HepG2 (cell line): Measurements from ENCODE around the gene DCTN4. TPM values are rescaled to one million over a fixed set of nuclear protein-coding genes. Genes with fewer than 3 reads are reported as not detected.

Source experiments
- ATF7-NPFF ChIP-seq: sonication (generic); formaldehyde crosslinking; IDR thresholded peaks from 2 replicates; pipeline ENCODE4 v1.8.1; 2023; ENCODE audit warnings: mild to moderate bottlenecking, low read depth, missing genetic modification reagents, moderate library complexity
- CENPX ChIP-seq: sonication (generic); formaldehyde crosslinking; IDR thresholded peaks from 2 replicates; pipeline ENCODE4 v1.9.0; 2021; ENCODE audit warnings: mild to moderate bottlenecking, missing genetic modification reagents, moderate library complexity
- ELF3 ChIP-seq: IDR thresholded peaks from 2 replicates; pipeline ENCODE4 v1.6.1; 2016; ENCODE audit warnings: missing genetic modification reagents, missing compliant biosample characterization
- HOXA7 ChIP-seq: sonication (generic); formaldehyde crosslinking; IDR thresholded peaks from 2 replicates; pipeline ENCODE4 v1.8.1; 2022; ENCODE audit warnings: mild to moderate bottlenecking, missing genetic modification reagents, moderate library complexity
- KAT8 ChIP-seq: IDR thresholded peaks from 2 replicates; pipeline ENCODE4 v1.6.1; 2016; ENCODE audit warnings: missing genetic modification reagents, missing compliant biosample characterization
- KLF12 ChIP-seq: sonication (generic); formaldehyde crosslinking; IDR thresholded peaks from 2 replicates; pipeline ENCODE4 v1.4.0; 2020; ENCODE audit warnings: missing genetic modification reagents, borderline replicate concordance
- SNAI1 ChIP-seq: sonication (generic); formaldehyde crosslinking; IDR thresholded peaks from 2 replicates; pipeline ENCODE4 v1.5.0; 2020; ENCODE audit warnings: mild to moderate bottlenecking, missing genetic modification reagents, borderline replicate concordance
- ZMYM3 ChIP-seq: sonication (generic); formaldehyde crosslinking; IDR thresholded peaks from 2 replicates; pipeline ENCODE4 v1.5.1; 2020; ENCODE audit warnings: mild to moderate bottlenecking, missing genetic modification reagents
- ZNF605 ChIP-seq: sonication (generic); formaldehyde crosslinking; IDR thresholded peaks from 2 replicates; pipeline ENCODE4 v1.8.0; 2022; ENCODE audit warnings: mild to moderate bottlenecking, missing genetic modification reagents
- ZNF709 ChIP-seq: sonication (generic); formaldehyde crosslinking; IDR thresholded peaks from 2 replicates; pipeline ENCODE4 v1.5.0; 2020; ENCODE audit warnings: mild to moderate bottlenecking, missing genetic modification reagents
- ZNF841 ChIP-seq: sonication (generic); formaldehyde crosslinking; IDR thresholded peaks from 2 replicates; pipeline ENCODE4 v1.8.1; 2023; ENCODE audit warnings: missing genetic modification reagents, borderline replicate concordance
- polyA plus RNA-seq, 8 experiments: library from polyadenylated mRNA; depleted of rRNA in 3 of 8; stranded (reverse) in 7 of 8; unstranded in 1 of 8; fragments of >200 nt; fragmentation: Illumina TruSeq in 4 of 8; extraction: Trizol in 4 of 8; gene quantifications; 2 replicates each; pipeline versions ENCODE4 v1.2.1 to v1.2.3, GENCODE V29; 2011 to 2016; ENCODE audit warnings: low read depth in 4 of 8, missing spikeins in 1 of 8, mixed read lengths in 1 of 8; ENCODE audit not compliant: insufficient read depth in 1 of 8
- total RNA-seq, 5 experiments: library from RNA; depleted of rRNA; stranded (reverse); fragments of >200 nt; fragmentation: Illumina TruSeq; extraction: Trizol; gene quantifications; 2 replicates each; pipeline ENCODE4 v1.2.3, GENCODE V29; 2016; ENCODE audit warnings: low read depth in 1 of 5
- TF ChIP-seq, protein P1 (sequence below): sonication (generic); formaldehyde crosslinking; IDR thresholded peaks from 2 replicates; pipeline ENCODE4 v1.9.0; 2022; ENCODE audit warnings: missing genetic modification reagents, mild to moderate bottlenecking, borderline replicate concordance
- TF ChIP-seq, protein P2 (sequence below): sonication (generic); formaldehyde crosslinking; IDR thresholded peaks from 2 replicates; pipeline ENCODE4 v1.5.0; 2020; ENCODE audit warnings: mild to moderate bottlenecking, missing genetic modification reagents, borderline replicate concordance
- TF ChIP-seq, protein P3 (sequence below): fragments of 450-650 bp; IDR thresholded peaks from 2 replicates; pipeline ENCODE4 v1.6.1; 2016
- TF ChIP-seq, protein P4 (sequence below): IDR thresholded peaks from 2 replicates; pipeline ENCODE4 v1.6.1; 2016; ENCODE audit warnings: missing biosample characterization, missing genetic modification reagents, low read depth

DCTN4 gene
- total and polyA plus RNA-seq, 2 of the 13 experiments (the other 11 are each of a cell fraction or from before 2014, with no cell fraction given) = 24.1 to 26.9 TPM

DNA sequence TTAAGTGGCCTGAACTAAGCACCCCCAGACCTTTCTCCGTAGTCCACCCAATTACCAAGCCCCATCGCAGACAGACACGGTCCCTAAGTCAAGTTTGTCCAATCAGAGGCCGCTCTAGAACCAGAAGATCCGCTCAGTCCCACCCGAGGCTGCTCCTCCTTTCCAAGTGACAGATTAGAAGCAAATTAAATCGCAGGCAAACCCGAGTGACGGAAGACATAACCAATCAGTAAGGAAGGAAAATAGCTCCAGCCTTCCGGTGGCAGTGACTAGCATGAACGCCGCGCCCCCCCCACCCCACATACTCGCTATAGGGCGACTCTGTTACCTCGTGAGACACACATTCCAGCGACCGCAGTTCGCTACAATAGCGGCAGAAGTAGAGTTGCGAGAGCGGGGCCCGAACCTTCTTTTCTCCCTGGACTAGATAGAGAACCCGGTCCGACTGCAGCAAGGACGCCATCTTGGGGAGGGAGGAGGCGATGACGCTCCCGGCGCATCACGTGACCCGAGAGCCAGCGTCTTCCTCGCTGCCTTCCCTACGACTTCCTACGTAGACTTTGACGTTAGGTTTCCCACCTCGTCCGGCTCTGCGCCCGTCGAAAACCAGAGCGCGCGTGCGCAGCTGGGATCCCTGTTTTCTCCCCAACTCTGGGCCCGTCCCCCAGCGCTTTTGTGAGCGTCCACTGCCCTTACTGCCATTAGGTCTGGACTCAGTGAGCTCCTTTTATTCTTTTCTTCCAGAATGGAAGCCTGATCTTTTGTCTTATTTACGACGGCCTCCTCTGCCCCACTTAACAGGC, at the start of gene DCTN4 (continued):
- TF ChIP-seq HOXA7 (CRISPR knock-in tag) (no peak), ZNF709 (CRISPR knock-in tag) (peak; percentile 76), CENPX (CRISPR knock-in tag) (no peak), SNAI1 (CRISPR knock-in tag) (0 out of 2 replicates have a peak, but pooled peaks have one; percentile 15), KAT8 (CRISPR knock-in tag) (peak; percentile 84), ZMYM3 (CRISPR knock-in tag) (no peak), KLF12 (CRISPR knock-in tag) (no peak), ATF7-NPFF (CRISPR knock-in tag) (0 out of 2 replicates have a peak, but pooled peaks have one; percentile 40), ZNF605 (CRISPR knock-in tag) (0 out of 2 replicates have a peak, but pooled peaks have one; percentile 43), ELF3 (CRISPR knock-in tag) (peak; percentile 25; the same call in 1 of the 2 replicates), ZNF841 (CRISPR knock-in tag) (no peak)
- TF ChIP-seq, protein P1, sequence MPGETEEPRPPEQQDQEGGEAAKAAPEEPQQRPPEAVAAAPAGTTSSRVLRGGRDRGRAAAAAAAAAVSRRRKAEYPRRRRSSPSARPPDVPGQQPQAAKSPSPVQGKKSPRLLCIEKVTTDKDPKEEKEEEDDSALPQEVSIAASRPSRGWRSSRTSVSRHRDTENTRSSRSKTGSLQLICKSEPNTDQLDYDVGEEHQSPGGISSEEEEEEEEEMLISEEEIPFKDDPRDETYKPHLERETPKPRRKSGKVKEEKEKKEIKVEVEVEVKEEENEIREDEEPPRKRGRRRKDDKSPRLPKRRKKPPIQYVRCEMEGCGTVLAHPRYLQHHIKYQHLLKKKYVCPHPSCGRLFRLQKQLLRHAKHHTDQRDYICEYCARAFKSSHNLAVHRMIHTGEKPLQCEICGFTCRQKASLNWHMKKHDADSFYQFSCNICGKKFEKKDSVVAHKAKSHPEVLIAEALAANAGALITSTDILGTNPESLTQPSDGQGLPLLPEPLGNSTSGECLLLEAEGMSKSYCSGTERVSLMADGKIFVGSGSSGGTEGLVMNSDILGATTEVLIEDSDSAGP (CRISPR knock-in tag) = peak; percentile 52; the same call in 1 of the 2 replicates
- TF ChIP-seq, protein P2, sequence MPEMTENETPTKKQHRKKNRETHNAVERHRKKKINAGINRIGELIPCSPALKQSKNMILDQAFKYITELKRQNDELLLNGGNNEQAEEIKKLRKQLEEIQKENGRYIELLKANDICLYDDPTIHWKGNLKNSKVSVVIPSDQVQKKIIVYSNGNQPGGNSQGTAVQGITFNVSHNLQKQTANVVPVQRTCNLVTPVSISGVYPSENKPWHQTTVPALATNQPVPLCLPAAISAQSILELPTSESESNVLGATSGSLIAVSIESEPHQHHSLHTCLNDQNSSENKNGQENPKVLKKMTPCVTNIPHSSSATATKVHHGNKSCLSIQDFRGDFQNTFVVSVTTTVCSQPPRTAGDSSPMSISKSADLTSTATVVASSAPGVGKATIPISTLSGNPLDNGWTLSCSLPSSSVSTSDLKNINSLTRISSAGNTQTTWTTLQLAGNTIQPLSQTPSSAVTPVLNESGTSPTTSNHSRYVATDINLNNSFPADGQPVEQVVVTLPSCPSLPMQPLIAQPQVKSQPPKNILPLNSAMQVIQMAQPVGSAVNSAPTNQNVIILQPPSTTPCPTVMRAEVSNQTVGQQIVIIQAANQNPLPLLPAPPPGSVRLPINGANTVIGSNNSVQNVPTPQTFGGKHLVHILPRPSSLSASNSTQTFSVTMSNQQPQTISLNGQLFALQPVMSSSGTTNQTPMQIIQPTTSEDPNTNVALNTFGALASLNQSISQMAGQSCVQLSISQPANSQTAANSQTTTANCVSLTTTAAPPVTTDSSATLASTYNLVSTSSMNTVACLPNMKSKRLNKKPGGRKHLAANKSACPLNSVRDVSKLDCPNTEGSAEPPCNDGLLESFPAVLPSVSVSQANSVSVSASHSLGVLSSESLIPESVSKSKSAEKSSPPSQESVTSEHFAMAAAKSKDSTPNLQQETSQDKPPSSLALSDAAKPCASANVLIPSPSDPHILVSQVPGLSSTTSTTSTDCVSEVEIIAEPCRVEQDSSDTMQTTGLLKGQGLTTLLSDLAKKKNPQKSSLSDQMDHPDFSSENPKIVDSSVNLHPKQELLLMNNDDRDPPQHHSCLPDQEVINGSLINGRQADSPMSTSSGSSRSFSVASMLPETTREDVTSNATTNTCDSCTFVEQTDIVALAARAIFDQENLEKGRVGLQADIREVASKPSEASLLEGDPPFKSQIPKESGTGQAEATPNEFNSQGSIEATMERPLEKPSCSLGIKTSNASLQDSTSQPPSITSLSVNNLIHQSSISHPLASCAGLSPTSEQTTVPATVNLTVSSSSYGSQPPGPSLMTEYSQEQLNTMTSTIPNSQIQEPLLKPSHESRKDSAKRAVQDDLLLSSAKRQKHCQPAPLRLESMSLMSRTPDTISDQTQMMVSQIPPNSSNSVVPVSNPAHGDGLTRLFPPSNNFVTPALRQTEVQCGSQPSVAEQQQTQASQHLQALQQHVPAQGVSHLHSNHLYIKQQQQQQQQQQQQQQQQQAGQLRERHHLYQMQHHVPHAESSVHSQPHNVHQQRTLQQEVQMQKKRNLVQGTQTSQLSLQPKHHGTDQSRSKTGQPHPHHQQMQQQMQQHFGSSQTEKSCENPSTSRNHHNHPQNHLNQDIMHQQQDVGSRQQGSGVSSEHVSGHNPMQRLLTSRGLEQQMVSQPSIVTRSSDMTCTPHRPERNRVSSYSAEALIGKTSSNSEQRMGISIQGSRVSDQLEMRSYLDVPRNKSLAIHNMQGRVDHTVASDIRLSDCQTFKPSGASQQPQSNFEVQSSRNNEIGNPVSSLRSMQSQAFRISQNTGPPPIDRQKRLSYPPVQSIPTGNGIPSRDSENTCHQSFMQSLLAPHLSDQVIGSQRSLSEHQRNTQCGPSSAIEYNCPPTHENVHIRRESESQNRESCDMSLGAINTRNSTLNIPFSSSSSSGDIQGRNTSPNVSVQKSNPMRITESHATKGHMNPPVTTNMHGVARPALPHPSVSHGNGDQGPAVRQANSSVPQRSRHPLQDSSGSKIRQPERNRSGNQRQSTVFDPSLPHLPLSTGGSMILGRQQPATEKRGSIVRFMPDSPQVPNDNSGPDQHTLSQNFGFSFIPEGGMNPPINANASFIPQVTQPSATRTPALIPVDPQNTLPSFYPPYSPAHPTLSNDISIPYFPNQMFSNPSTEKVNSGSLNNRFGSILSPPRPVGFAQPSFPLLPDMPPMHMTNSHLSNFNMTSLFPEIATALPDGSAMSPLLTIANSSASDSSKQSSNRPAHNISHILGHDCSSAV (CRISPR knock-in tag) = no peak
- TF ChIP-seq, protein P3, sequence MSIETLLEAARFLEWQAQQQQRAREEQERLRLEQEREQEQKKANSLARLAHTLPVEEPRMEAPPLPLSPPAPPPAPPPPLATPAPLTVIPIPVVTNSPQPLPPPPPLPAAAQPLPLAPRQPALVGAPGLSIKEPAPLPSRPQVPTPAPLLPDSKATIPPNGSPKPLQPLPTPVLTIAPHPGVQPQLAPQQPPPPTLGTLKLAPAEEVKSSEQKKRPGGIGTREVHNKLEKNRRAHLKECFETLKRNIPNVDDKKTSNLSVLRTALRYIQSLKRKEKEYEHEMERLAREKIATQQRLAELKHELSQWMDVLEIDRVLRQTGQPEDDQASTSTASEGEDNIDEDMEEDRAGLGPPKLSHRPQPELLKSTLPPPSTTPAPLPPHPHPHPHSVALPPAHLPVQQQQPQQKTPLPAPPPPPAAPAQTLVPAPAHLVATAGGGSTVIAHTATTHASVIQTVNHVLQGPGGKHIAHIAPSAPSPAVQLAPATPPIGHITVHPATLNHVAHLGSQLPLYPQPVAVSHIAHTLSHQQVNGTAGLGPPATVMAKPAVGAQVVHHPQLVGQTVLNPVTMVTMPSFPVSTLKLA = 0 out of 2 replicates have a peak, but pooled peaks have one; percentile 20
- TF ChIP-seq, protein P4, sequence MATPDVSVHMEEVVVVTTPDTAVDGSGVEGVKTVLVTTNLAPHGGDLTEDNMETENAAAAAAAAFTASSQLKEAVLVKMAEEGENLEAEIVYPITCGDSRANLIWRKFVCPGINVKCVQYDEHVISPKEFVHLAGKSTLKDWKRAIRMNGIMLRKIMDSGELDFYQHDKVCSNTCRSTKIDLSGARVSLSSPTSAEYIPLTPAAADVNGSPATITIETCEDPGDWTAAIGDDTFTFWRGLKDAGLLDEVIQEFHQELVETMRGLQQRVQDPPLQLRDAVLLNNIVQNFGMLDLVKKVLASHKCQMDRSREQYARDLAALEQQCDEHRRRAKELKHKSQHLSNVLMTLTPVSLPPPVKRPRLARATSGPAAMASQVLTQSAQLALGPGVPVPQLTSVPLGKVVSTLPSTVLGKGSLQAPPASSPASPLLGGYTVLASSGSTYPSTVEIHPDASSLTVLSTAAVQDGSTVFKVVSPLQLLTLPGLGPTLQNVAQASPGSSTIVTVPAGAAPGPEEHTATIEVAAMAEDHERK (CRISPR knock-in tag) = peak; percentile 84
